GM10847 (cell line): ENCODE data around the gene MUSTN1.

ENCODE experiments used
- POLR2A ChIP-seq: IDR thresholded peaks from 2 replicates; pipeline ENCODE4 v1.6.1; 2011; ENCODE audit not compliant: insufficient read length; ENCODE audit errors: extremely low read depth

Gene MUSTN1

GRCh38 chr3:52788890-52789745 lies 45.7 kb downstream of the MUSTN1 start:
- no peak for TF ChIP-seq POLR2A

- TF ChIP-seq POLR2A = no peak
Observed at GRCh38 chr3:52787672-52788625, 46.9 kb downstream of the MUSTN1 start.

- no peak for TF ChIP-seq POLR2A
Observed at GRCh38 chr3:52787246-52787645, 47.6 kb downstream of the MUSTN1 start.

GRCh38 chr3:52786330-52787215 lies 48.2 kb downstream of the MUSTN1 start:
- TF ChIP-seq POLR2A = no peak

GRCh38 chr3:52784931-52785590 lies 49.8 kb downstream of the MUSTN1 start:
- no peak for TF ChIP-seq POLR2A

GRCh38 chr3:52784021-52784621 lies 50.7 kb downstream of the MUSTN1 start:
- TF ChIP-seq POLR2A = no peak

GRCh38 chr3:52783211-52783555 lies 51.6 kb downstream of the MUSTN1 start:
- no peak for TF ChIP-seq POLR2A
